Spleen (tissue), 11 donors: ENCODE results near the gene KCNQ4. TPM values are rescaled to one million over a fixed set of nuclear protein-coding genes. Genes with fewer than 3 reads are reported as not detected.

Experiments used
- DNase-seq: peaks from one replicate; pipeline ENCODE4 v3.0.0-alpha.2; 2020
- H3K27ac ChIP-seq, 8 donors: fragments of 200-600 bp; sonication (generic) in 7 of 8; 1 replicate in 4 of 8; 2 replicates in 4 of 8; pipeline versions ENCODE4 v1.5.0 to v1.8.0; 2016 to 2021; ENCODE audit warnings: inconsistent platforms in 4 of 8, mild to moderate bottlenecking in 4 of 8, moderate library complexity in 1 of 8
- H3K27me3 ChIP-seq, 7 donors: fragments of 200-600 bp; sonication (generic) in 6 of 7; replicated peaks in 1 of 7; 1 replicate in 4 of 7; 2 replicates in 3 of 7; pipeline versions ENCODE4 v1.5.0 to v1.8.0; 2016 to 2021; ENCODE audit warnings: inconsistent platforms in 3 of 7, mild to moderate bottlenecking in 1 of 7
- H3K36me3 ChIP-seq, 6 donors: fragments of 200-600 bp; sonication (generic) in 5 of 6; 1 replicate in 4 of 6; 2 replicates in 2 of 6; pipeline versions ENCODE4 v1.5.0 to v1.8.0; 2016 to 2021; ENCODE audit warnings: inconsistent platforms in 2 of 6
- H3K4me1 ChIP-seq, 6 donors: fragments of 200-600 bp; sonication (generic) in 5 of 6; 1 replicate in 3 of 6; 2 replicates in 3 of 6; pipeline versions ENCODE4 v1.5.0 to v1.8.0; 2016 to 2021; ENCODE audit warnings: inconsistent platforms in 3 of 6
- H3K4me3 ChIP-seq, 8 donors: fragments of 200-600 bp; sonication (generic) in 7 of 8; 1 replicate in 4 of 8; 2 replicates in 4 of 8; pipeline versions ENCODE4 v1.5.0 to v1.8.0; 2016 to 2021; ENCODE audit warnings: inconsistent platforms in 4 of 8, mild to moderate bottlenecking in 4 of 8, moderate library complexity in 2 of 8
- H3K9me3 ChIP-seq, 8 donors: fragments of 200-600 bp; sonication (generic) in 7 of 8; 1 replicate in 4 of 8; 2 replicates in 4 of 8; pipeline versions ENCODE4 v1.5.0 to v1.8.0; 2016 to 2021; ENCODE audit warnings: inconsistent platforms in 4 of 8
- POLR2A ChIP-seq, 3 donors: fragments of 450-650 bp; IDR thresholded peaks; one replicate each; pipeline ENCODE4 v1.5.1; 2017; ENCODE audit warnings: antibody characterized with exemption in 3 of 3, mild to moderate bottlenecking in 1 of 3
- POLR2AphosphoS5 ChIP-seq, 3 donors: sonication (generic); formaldehyde crosslinking; IDR thresholded peaks; one replicate each; pipeline ENCODE4 v1.5.1; 2017; ENCODE audit warnings: antibody characterized with exemption in 3 of 3
- WGBS, 5 donors: extraction: QIAGEN DNeasy Blood & Tissue Kit in 3 of 5; methylation state at CpG; one replicate each; pipeline versions ENCODE4 v1.1.5 to v1.1.7; 2013 to 2018; 5-methylcytosine and 5-hydroxymethylcytosine counted together
- intact Hi-C: fragments of 100-400 bp; cut with DNase I; formaldehyde crosslinking; loops from one replicate; pipeline ENCODE4 v1.15.0; 2023; ENCODE audit warnings: low total_unique reads
- polyA plus RNA-seq, 3 donors: library from polyadenylated mRNA; stranded (reverse); fragments of 200-250 nt; gene quantifications; one replicate each; pipeline ENCODE4 v1.2.1, GENCODE V29; 2013
- total RNA-seq, 7 donors: library from RNA; depleted of rRNA in 3 of 7; stranded (reverse); fragments of >200 nt in 3 of 7; fragmentation: NEBNext Ultra II Directional in 4 of 7; extraction: Animal tissue kit (Norgen Biotek cat#: 25700) in 4 of 7; gene quantifications; one replicate each; pipeline versions ENCODE4 v1.1.0 to v1.2.1, GENCODE V29; 2016 to 2021
- TF ChIP-seq, protein P1 (sequence below), 11 experiments: fragments of 200-600 bp in 7 of 11; fragments of 450-650 bp in 4 of 11; sonication (generic) in 4 of 11; IDR thresholded peaks in 8 of 11; conservative IDR thresholded peaks in 3 of 11; 1 replicate in 7 of 11; 2 replicates in 4 of 11; pipeline versions ENCODE4 v1.4.0 to v1.8.0; 2016 to 2021; ENCODE audit warnings: antibody characterized with exemption in 11 of 11, inconsistent platforms in 4 of 11, mild to moderate bottlenecking in 1 of 11
- donor health status: healthy with polysubstance abuse.
- donor health status: DM: no; HTN: no; CAD: no; lungs with moderate emphysema.
- donor health status: DM: no; HTN: no; CAD: no.
- donor health status: Bipolar disorder and iron deficiency.
- donor health status: healthy.
- donor health status: DM: no; HTN: no; CAD: no.
- donor health status: DM: yes; HTN: yes; CAD: no.

The KCNQ4 gene
- total and polyA plus RNA-seq, 10 donors = 0.09 to 0.54 (median 0.25) TPM

DNA sequence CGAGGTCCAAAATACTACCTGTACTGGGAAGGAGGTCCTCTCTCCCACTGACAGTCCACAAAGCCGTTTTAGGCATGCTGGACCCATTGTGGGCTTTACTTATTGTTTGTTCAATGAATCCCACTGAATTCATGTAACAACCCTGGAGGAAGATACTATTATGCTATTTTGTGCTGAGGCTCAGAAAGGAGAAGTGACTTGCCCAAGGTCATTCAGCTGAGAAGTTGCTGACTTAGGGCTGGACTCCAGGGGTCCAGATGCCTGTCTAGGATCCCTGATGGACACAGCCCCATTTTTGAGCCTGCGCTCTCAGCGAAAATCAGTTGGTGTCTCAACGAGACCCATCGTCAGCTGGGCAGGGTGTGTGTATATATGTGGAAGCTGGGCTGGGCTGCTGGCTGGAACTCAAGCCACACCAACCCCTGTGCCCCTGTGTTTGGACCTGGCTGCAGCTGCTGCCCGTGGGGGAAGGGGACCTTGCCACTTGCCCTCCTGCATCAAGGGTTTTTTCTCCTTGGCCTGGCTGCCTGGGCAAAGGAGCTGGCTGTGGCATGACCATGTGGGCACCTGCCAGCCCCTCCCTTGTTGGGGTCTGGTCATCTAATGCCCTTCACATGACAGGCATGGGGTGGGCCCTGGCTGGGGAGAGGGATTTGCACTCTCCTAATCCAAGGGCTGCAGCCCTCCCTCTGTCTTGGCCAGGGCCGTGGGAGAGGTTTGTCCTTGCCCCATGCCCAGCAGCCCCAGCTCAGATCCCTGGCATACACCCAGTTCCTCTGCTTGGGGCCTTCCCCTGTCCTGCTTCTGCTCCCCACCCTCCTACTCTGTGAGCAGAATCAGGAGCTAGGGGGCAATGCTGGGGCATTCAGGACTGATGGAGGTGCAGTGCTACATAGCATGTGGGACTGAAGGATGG lies 15.0 kb downstream of the KCNQ4 start:
- H3K4me3 ChIP-seq = no peak overlapping the region
- no peaks in the 10 kb centered on the region for H3K36me3 ChIP-seq
- peaks cover 8 to 62% (median 24%) of the 10 kb centered on the region in 6 donors for H3K4me1 ChIP-seq
- no peaks in the 10 kb centered on the region for H3K9me3 ChIP-seq
- no peak overlapping the region for H3K27ac ChIP-seq
- intact Hi-C loops = no loop called here
- 84 to 90% (median 86%) methylated on average over 5 to 8 of the region's 8 CpGs for WGBS, 5 donors
- TF ChIP-seq POLR2A (IDR thresholded peaks at IDR 0.05) = no peak
- TF ChIP-seq POLR2AphosphoS5 (IDR thresholded peaks at IDR 0.05) = no peak
- TF ChIP-seq, protein P1, sequence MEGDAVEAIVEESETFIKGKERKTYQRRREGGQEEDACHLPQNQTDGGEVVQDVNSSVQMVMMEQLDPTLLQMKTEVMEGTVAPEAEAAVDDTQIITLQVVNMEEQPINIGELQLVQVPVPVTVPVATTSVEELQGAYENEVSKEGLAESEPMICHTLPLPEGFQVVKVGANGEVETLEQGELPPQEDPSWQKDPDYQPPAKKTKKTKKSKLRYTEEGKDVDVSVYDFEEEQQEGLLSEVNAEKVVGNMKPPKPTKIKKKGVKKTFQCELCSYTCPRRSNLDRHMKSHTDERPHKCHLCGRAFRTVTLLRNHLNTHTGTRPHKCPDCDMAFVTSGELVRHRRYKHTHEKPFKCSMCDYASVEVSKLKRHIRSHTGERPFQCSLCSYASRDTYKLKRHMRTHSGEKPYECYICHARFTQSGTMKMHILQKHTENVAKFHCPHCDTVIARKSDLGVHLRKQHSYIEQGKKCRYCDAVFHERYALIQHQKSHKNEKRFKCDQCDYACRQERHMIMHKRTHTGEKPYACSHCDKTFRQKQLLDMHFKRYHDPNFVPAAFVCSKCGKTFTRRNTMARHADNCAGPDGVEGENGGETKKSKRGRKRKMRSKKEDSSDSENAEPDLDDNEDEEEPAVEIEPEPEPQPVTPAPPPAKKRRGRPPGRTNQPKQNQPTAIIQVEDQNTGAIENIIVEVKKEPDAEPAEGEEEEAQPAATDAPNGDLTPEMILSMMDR (IDR thresholded peaks at IDR 0.05 in 8 of 11, conservative IDR thresholded peaks at IDR 0.05 in 3 of 11) = no peak
- no peak for DNase-seq
- H3K27me3 ChIP-seq = no peaks in the 10 kb centered on the region

DNA sequence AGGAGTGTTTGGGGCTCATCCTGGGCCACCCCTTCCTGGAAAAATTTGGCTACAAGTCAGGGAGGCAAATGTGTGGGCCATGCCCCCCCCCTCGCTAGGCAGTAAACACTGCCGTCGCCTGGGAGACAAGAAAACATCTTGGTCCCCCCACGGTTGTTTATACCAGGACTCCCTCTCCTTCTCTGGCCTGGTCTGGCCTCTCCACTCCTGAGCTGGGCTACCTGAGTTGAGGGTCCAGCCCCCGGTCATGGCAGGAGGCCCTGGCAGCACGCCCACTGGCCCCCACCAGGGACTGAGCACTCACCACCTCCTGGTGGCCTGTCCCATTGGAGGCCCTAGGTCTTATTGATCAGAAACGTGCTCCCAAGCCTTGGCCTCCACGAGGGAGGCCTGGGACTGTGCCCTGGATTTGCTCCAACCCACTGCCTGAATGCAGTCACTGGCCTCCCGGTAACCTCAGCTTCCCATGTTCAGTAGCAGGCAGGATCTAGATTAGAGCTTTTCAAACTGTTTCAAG lies 15.8 kb downstream of the KCNQ4 start:
- DNase-seq = no peak
- H3K36me3 ChIP-seq = no peaks in the 10 kb centered on the region
- no peaks in the 10 kb centered on the region for H3K27me3 ChIP-seq
- intact Hi-C loops = no loop called here
- WGBS, 5 donors = 64 to 69% (median 67%) methylated on average over 8 to 9 of the region's 9 CpGs
- no peaks in the 10 kb centered on the region for H3K9me3 ChIP-seq
- peaks cover 8 to 65% (median 24%) of the 10 kb centered on the region in 6 donors for H3K4me1 ChIP-seq
- TF ChIP-seq, protein P1 (IDR thresholded peaks at IDR 0.05 in 8 of 11, conservative IDR thresholded peaks at IDR 0.05 in 3 of 11) = no peak
- peak in 1 of 3 donors; percentile 18 for TF ChIP-seq POLR2AphosphoS5 (IDR thresholded peaks at IDR 0.05)
- TF ChIP-seq POLR2A (IDR thresholded peaks at IDR 0.05) = no peak
- H3K4me3 ChIP-seq = no peak overlapping the region
- no peak overlapping the region for H3K27ac ChIP-seq

GRCh38 chr1:40801742-40802077 lies 18.1 kb downstream of the KCNQ4 start:
- H3K9me3 ChIP-seq = no peaks in the 10 kb centered on the region
- no peak for DNase-seq
- peak overlapping the region in 7 of 8 donors; percentile 59 to 83 (median 79) for H3K27ac ChIP-seq
- no peak for TF ChIP-seq POLR2A (IDR thresholded peaks at IDR 0.05)
- no peak for TF ChIP-seq POLR2AphosphoS5 (IDR thresholded peaks at IDR 0.05)
- TF ChIP-seq, protein P1 (IDR thresholded peaks at IDR 0.05 in 8 of 11, conservative IDR thresholded peaks at IDR 0.05 in 3 of 11) = no peak
- H3K36me3 ChIP-seq = no peaks in the 10 kb centered on the region
- WGBS, 5 donors = 49 to 81% (median 75%) methylated on average over 2 to 3 of the region's 3 CpGs
- intact Hi-C loops = no loop called here
- peak overlapping the region in 6 of 8 donors; percentile 22 to 62 (median 42) for H3K4me3 ChIP-seq
- peaks cover 8 to 56% (median 20%) of the 10 kb centered on the region in 6 donors for H3K4me1 ChIP-seq
- H3K27me3 ChIP-seq = no peaks in the 10 kb centered on the region
